Activated CD8-positive, alpha-beta T cell treated with anti-CD3 and anti-CD28 coated beads for 36 hours (primary cell): Measurements from ENCODE around the gene DENND4A. TPM values are rescaled to one million over a fixed set of nuclear protein-coding genes. Genes with fewer than 3 reads are reported as not detected.

Experiments used
- ATAC-seq: fragments of 200-7000 bp; cut with Tn5 transposase; one replicate; pipeline ENCODE4 v1.10.0; 2021; ENCODE audit warnings: mild to moderate bottlenecking, moderate library complexity
- CTCF ChIA-PET: fragments of 350-600 bp; sonication (Branson Sonifier 250); formaldehyde crosslinking; loops from one replicate; lab custom pipeline; 2021; ENCODE audit warnings: antibody characterized with exemption; lab: Charles Lee
- POLR2A ChIA-PET: fragments of 350-600 bp; sonication (Branson Sonifier 250); formaldehyde crosslinking; loops from one replicate; lab custom pipeline; 2021; ENCODE audit warnings: antibody characterized with exemption; lab: Charles Lee
- DNase-seq: peaks from one replicate; pipeline ENCODE4 v3.0.0-alpha.2; 2020
- H3K27ac Mint-ChIP-seq: one replicate; pipeline ENCODE4 v1.8.0; 2021; ENCODE audit warnings: mild to moderate bottlenecking, mixed read lengths
- H3K27me3 Mint-ChIP-seq: one replicate; pipeline ENCODE4 v1.8.0; 2021; ENCODE audit warnings: mixed read lengths
- H3K36me3 Mint-ChIP-seq: one replicate; pipeline ENCODE4 v1.8.0; 2021; ENCODE audit warnings: low read depth, mixed read lengths
- H3K4me1 Mint-ChIP-seq: one replicate; pipeline ENCODE4 v1.8.0; 2021; ENCODE audit warnings: low read depth, mixed read lengths
- H3K4me3 Mint-ChIP-seq: one replicate; pipeline ENCODE4 v1.8.0; 2021; ENCODE audit warnings: mild to moderate bottlenecking, moderate library complexity, mixed read lengths
- H3K9me3 Mint-ChIP-seq: one replicate; pipeline ENCODE4 v1.8.0; 2021; ENCODE audit warnings: mixed read lengths
- intact Hi-C: fragments of 100-400 bp; cut with micrococcal nuclease; formaldehyde crosslinking; loops from one replicate; pipeline ENCODE4 v1.10.0; 2022
- total RNA-seq, 2 experiments: library from RNA; stranded (reverse); gene quantifications; one replicate each; pipeline ENCODE4 v1.2.3, GENCODE V29; 2021
- TF ChIP-seq, protein P1 (sequence below): fragments of 200-600 bp; IDR thresholded peaks from one replicate; pipeline ENCODE4 v1.8.0; 2022; ENCODE audit warnings: antibody characterized with exemption, mild to moderate bottlenecking

DENND4A gene
- total RNA-seq, 2 experiments from 2014 or later: 53.1 to 54.7 TPM

DNA sequence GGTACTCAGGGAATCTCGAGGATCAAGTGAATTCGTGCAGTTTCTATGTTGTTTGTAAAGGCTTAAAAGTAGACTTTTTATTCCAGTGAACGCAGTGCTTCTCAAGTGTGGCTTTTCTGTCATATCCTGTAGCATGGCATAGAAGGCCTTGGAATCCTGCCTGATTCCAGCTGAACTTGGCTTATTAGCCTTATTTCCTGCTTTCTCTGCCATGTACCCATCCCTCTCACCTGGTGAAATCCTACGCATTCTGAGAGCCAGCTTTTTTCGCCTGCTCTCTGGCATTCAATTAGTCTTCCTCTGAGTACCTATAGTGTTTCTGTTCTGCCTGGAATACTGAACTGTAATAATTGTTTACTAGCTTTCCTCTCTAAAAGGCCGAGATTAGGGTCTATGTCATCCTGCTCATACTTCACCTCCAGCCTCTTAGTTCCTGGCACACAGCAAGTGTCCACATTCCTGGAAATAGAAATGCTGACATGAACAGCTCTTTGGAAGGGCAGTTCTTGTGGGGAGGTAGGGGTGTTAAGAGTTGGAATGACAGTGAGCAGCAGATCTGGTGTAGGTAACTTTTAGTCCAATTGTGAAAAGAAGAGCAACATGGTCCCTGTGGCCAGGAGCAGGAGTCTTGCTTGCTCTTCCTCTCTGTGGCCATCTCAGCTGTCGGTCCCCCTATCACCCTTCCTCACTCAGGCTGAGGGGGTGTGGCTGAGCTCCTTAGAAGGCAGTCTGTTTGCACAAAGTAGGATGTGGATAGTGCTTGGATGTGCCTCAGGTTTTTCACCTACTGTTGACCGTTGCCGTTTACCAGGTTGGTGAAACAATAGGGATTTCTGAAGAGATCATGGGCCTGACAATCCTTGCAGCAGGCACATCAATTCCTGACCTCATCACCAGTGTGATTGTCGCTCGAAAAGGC lies 140.0 kb downstream of the DENND4A start:
- Mint-ChIP-seq H3K27me3 (no peaks in the 10 kb centered on the region), H3K9me3 (no peaks in the 10 kb centered on the region), H3K4me1 (peaks cover 5% of the 10 kb centered on the region), H3K27ac (peak overlapping the region; percentile 2), H3K36me3 (peaks cover 18% of the 10 kb centered on the region), H3K4me3 (no peak overlapping the region)
- TF ChIP-seq, protein P1, sequence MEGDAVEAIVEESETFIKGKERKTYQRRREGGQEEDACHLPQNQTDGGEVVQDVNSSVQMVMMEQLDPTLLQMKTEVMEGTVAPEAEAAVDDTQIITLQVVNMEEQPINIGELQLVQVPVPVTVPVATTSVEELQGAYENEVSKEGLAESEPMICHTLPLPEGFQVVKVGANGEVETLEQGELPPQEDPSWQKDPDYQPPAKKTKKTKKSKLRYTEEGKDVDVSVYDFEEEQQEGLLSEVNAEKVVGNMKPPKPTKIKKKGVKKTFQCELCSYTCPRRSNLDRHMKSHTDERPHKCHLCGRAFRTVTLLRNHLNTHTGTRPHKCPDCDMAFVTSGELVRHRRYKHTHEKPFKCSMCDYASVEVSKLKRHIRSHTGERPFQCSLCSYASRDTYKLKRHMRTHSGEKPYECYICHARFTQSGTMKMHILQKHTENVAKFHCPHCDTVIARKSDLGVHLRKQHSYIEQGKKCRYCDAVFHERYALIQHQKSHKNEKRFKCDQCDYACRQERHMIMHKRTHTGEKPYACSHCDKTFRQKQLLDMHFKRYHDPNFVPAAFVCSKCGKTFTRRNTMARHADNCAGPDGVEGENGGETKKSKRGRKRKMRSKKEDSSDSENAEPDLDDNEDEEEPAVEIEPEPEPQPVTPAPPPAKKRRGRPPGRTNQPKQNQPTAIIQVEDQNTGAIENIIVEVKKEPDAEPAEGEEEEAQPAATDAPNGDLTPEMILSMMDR: no peak
- POLR2A ChIA-PET: interaction anchor here (0.8 to 1.6 kb wide), 3 partner anchors 9 to 181 kb away, joined by 3 read pairs; no protein-coding TSS in a partner anchor
- CTCF ChIA-PET: interaction anchor here (1.1 to 1.2 kb wide), 2 partner anchors 14 to 204 kb away, joined by 4 to 6 read pairs; no protein-coding TSS in a partner anchor
- ATAC-seq: no peak
- DNase-seq: no peak
- intact Hi-C loops: no loop called here

DNA sequence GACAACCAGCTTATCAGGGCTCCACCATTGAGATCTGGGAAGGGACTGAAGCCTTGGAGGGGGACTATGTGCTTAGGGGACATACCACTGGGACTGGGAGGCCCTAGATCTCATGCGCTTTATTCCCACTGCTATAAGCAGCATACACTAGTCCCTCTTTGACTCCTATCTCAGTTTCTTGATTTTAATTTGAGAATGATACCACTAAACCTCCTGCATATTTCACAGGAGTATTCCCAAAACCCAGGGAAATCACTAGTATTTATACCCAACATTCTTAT lies 141.1 kb downstream of the DENND4A start:
- CTCF ChIA-PET: interaction anchor here (1.2 kb wide), 1 partner anchor 13 kb away, joined by 6 read pairs; no protein-coding TSS in a partner anchor

DNA sequence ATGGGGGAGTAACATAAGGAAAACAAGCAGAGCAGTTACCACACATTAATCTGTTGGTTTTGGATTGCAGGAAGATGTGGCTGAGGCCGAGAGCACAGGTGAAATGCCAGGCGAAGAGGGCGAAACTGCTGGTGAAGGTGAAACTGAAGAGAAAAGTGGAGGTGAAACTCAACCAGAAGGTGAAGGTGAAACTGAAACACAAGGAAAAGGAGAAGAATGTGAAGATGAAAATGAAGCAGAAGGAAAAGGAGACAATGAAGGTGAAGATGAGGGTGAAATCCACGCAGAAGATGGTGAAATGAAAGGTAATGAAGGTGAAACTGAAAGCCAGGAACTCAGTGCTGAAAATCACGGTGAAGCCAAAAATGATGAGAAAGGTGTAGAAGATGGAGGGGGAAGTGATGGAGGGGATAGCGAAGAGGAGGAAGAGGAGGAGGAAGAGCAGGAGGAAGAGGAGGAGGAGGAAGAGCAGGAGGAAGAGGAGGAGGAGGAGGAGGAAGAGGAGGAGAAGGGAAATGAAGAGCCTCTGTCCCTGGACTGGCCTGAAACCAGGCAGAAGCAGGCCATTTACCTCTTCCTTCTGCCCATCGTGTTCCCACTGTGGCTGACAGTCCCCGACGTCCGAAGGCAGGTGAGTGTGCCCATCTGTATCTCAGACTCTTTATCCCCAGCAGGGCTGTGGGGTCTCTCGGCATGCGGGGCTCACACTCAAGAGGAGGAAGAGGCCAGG lies 141.6 kb downstream of the DENND4A start:
- peaks cover 14% of the 10 kb centered on the region for H3K36me3 Mint-ChIP-seq
- no peak for ATAC-seq
- H3K4me1 Mint-ChIP-seq: peaks cover 5% of the 10 kb centered on the region
- H3K4me3 Mint-ChIP-seq: no peak overlapping the region
- intact Hi-C loops: no loop called here
- no peak for DNase-seq
- H3K27me3 Mint-ChIP-seq: no peaks in the 10 kb centered on the region
- TF ChIP-seq, protein P1: no peak
- no peak overlapping the region for H3K27ac Mint-ChIP-seq
- ChIA-PET POLR2A (interaction anchor here (0.9 to 1.6 kb wide), 2 partner anchors 8 to 219 kb away, joined by 3 read pairs; partner anchors contain the start of gene RAB11A), CTCF (interaction anchor here (1.2 kb wide), 2 partner anchors 12 to 16 kb away, joined by 3 to 6 read pairs; no protein-coding TSS in a partner anchor)
- H3K9me3 Mint-ChIP-seq: no peaks in the 10 kb centered on the region

More for the DNA sequence above, 141.1 kb downstream of the DENND4A start:
- Mint-ChIP-seq H3K27ac (no peak overlapping the region), H3K27me3 (no peaks in the 10 kb centered on the region), H3K4me1 (peaks cover 5% of the 10 kb centered on the region), H3K36me3 (peaks cover 14% of the 10 kb centered on the region), H3K4me3 (no peak overlapping the region), H3K9me3 (no peaks in the 10 kb centered on the region)
- DNase-seq: no peak
- intact Hi-C loops: no loop called here
- TF ChIP-seq, protein P1: no peak
- POLR2A ChIA-PET: interaction anchor here (1.6 kb wide), 1 partner anchor 8 kb away, joined by 3 read pairs; no protein-coding TSS in a partner anchor
- ATAC-seq: no peak

DNA sequence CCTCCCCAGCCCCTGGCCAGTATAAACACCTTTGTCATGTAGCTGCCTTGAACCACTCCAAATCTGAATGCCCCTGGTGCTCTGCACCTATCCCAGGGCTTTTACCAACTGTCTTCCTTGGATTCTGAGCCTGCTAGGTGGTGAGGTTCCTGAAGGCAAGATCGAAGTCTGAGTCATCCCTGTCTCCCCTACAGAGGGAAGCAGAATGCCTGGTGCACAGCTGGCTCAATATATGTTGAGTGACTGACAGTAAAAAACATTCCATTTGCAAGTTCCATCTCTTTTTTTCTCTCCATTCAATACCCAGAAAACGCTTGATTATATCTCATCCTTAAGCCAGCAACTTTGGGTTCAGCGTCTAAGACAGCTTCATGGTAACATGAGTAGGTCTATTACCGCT lies 145.6 kb downstream of the DENND4A start:
- H3K9me3 Mint-ChIP-seq: no peaks in the 10 kb centered on the region
- POLR2A ChIA-PET: interaction anchor here (1.1 kb wide), 1 partner anchor 13 kb away, joined by 4 read pairs; no protein-coding TSS in a partner anchor
- peaks cover 5% of the 10 kb centered on the region for H3K4me1 Mint-ChIP-seq
- DNase-seq (no peak), ATAC-seq (no peak)
- intact Hi-C loops: no loop called here
- CTCF ChIA-PET: interaction anchor here (0.7 to 1.6 kb wide), 3 partner anchors 9 to 211 kb away, joined by 3 to 5 read pairs (median 3); no protein-coding TSS in a partner anchor
- H3K27ac Mint-ChIP-seq: no peak overlapping the region
- H3K27me3 Mint-ChIP-seq: no peaks in the 10 kb centered on the region
- TF ChIP-seq, protein P1: no peak
- H3K36me3 Mint-ChIP-seq: no peaks in the 10 kb centered on the region
- H3K4me3 Mint-ChIP-seq: no peak overlapping the region
